IPS-18a (cell line): ENCODE data around the gene RERE.
"Not testable (repeated sequence)": the region's sequence is repeated elsewhere in the genome, so short reads cannot be mapped to it uniquely, and the experiment has no call there.

ENCODE experiments used
- H3K27ac ChIP-seq: one replicate; pipeline ENCODE4 v1.5.1; 2013; ENCODE audit warnings: low read length
- H3K27me3 ChIP-seq: one replicate; pipeline ENCODE4 v1.6.1; 2013; ENCODE audit warnings: mild to moderate bottlenecking, low read length; ENCODE audit not compliant: control insufficient read depth, insufficient read depth
- H3K36me3 ChIP-seq: one replicate; pipeline ENCODE4 v1.6.1; 2013; ENCODE audit warnings: low read depth, low read length; ENCODE audit not compliant: control insufficient read depth
- H3K4me1 ChIP-seq: one replicate; pipeline ENCODE4 v1.6.1; 2013; ENCODE audit warnings: low read depth, low read length; ENCODE audit not compliant: control insufficient read depth
- H3K4me3 ChIP-seq: one replicate; pipeline ENCODE4 v1.5.1; 2013; ENCODE audit warnings: low read length
- H3K9ac ChIP-seq: one replicate; pipeline ENCODE4 v1.6.1; 2013; ENCODE audit warnings: mild to moderate bottlenecking, low read length, moderate library complexity
- H3K9me3 ChIP-seq: one replicate; pipeline ENCODE4 v1.6.1; 2013; ENCODE audit warnings: low read depth, low read length; ENCODE audit not compliant: control insufficient read depth

Gene RERE

DNA sequence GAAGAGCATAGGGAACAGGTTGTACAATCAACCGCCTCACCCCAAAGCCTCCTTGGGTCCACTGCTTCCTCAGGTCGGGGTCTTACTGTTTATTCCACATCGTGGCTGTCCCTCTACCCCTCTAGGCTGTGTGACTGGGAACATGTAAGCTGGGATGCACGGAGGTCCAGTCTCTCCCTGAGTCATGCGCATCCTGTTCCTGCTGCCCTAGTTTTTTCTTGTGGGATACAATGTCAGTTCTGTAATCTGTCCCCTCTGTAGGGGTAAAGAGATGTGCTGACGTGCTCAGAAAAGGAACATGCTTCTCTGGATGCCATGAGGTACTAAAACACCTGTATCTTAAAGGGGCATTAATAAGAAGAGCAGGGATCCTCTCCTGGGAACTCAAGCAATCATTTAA is 433.4 kb downstream of the RERE start:
- no peaks in the 10 kb centered on the region for H3K36me3 ChIP-seq
- no peaks in the 10 kb centered on the region for H3K9me3 ChIP-seq
- no peak overlapping the region for H3K9ac ChIP-seq
- no peak overlapping the region for H3K4me3 ChIP-seq
- no peak overlapping the region for H3K27ac ChIP-seq
- peaks cover 28% of the 10 kb centered on the region for H3K4me1 ChIP-seq
- H3K27me3 ChIP-seq: no peaks in the 10 kb centered on the region

DNA sequence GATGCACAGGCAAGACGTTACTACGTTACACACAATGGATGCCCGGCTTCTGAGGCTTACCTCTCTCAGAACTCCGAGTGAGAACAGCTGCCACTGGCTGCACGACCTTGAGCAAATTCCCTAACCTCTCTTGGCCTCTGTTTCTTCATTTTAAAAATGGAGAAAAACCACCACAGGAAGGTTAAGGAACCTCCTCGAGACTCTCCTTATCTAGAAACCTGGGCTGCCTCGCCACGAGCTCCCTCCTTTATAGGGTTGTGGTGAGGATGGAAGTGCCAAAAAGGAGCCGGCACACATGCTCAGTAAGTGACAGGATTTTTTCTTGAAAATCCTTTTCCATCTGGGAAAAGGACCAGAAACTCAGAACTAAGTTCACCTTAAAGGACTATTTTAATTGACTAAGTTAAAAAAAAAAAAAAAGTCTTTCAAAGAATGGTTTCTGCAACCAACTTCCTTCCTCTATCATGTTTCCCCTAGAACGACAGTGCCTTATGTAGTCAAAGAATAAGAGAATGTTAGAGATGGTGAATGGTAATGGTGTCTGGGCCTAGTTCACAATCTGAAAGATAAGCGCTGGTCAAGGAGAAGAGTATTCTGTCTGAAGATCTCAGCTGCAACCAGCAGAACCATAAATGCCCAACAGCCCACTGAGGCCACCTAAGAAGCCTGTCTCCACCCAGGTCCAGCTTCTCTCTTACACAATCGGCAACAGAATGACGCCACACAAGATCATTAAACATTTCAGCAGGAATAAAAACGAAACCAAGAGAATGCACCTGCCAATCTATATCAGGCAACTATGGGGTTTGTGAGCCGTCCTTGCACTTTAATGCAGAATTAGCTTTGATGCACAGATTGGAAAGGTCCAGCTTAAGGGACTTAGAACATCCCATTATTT is 434.6 kb downstream of the RERE start:
- H3K9ac ChIP-seq: no peak overlapping the region
- no peaks in the 10 kb centered on the region for H3K9me3 ChIP-seq
- H3K4me3 ChIP-seq: no peak overlapping the region
- no peak overlapping the region for H3K27ac ChIP-seq
- no peaks in the 10 kb centered on the region for H3K36me3 ChIP-seq
- H3K27me3 ChIP-seq: no peaks in the 10 kb centered on the region
- peaks cover 28% of the 10 kb centered on the region for H3K4me1 ChIP-seq

DNA sequence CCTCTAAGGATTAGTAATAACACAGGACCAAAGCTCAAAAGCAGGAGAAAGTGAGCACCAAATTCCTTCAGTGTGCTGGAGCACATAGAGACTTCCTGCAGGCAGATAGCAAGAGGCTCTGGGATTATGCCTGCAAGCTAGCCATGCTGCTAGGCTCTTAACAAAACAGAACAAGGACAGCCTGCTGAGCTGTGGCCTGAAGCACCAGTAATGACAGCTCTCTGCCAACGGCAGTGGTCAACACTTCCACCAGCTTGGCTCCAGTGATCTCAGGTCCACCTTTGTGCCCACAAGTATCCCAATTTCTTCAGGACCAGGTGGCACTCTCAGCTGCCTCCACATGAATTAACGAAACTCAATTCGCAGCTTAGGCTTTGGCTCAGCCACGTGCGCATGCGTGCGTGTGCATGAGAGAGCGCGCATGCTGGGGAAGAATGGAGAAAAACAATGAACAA is 435.4 kb downstream of the RERE start:
- no peaks in the 10 kb centered on the region for H3K9me3 ChIP-seq
- H3K36me3 ChIP-seq: no peaks in the 10 kb centered on the region
- peaks cover 28% of the 10 kb centered on the region for H3K4me1 ChIP-seq
- no peaks in the 10 kb centered on the region for H3K27me3 ChIP-seq
- no peak overlapping the region for H3K27ac ChIP-seq
- H3K4me3 ChIP-seq: no peak overlapping the region
- H3K9ac ChIP-seq: no peak overlapping the region

DNA sequence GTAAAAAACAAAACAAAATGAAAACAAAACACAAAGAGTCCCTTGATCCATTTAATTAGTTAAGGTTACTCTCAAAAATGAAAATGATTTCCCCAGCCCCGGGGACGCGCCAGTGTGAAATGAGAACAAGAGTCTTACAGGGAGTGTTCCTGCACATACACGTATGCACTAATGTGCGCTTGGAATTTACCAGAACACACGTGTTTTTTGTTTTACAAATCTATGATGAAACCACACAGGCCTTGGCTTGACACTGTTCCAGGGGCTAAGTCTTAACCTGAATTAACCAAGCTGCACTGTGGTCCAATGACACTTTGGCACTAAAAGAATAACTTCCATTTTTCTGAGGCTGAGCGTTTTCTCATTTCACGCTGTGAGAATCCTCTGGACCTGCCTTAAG is 435.8 kb downstream of the RERE start:
- Histone ChIP-seq H3K4me1 (peaks cover 28% of the 10 kb centered on the region), H3K27ac (no peak overlapping the region), H3K9me3 (no peaks in the 10 kb centered on the region), H3K9ac (no peak overlapping the region), H3K36me3 (no peaks in the 10 kb centered on the region), H3K27me3 (no peaks in the 10 kb centered on the region), H3K4me3 (no peak overlapping the region)

DNA sequence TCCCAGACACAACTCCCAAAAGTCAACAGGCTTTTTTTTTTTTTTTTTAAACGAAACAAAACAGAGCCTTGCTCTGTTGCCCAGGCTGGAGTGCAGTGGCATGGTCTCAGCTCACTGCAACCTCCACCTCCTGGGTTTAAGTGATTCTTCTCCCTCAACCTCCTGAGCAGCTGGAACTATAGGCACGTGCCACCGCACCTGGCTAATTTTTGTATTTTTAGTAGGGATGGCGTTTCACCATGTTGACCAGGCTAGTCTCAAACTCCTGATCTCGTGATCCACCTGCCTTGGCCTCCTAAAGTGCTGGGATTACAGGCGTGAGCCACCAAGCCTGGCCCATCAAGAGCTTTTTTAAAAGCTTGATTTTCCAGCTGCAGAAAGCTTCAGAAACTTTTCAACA is 437.1 kb downstream of the RERE start:
- H3K27ac ChIP-seq, H3K9ac ChIP-seq, H3K27me3 ChIP-seq, H3K36me3 ChIP-seq, H3K4me3 ChIP-seq, H3K9me3 ChIP-seq: not testable (repeated sequence)
- peaks cover 26% of the 10 kb centered on the region for H3K4me1 ChIP-seq

DNA sequence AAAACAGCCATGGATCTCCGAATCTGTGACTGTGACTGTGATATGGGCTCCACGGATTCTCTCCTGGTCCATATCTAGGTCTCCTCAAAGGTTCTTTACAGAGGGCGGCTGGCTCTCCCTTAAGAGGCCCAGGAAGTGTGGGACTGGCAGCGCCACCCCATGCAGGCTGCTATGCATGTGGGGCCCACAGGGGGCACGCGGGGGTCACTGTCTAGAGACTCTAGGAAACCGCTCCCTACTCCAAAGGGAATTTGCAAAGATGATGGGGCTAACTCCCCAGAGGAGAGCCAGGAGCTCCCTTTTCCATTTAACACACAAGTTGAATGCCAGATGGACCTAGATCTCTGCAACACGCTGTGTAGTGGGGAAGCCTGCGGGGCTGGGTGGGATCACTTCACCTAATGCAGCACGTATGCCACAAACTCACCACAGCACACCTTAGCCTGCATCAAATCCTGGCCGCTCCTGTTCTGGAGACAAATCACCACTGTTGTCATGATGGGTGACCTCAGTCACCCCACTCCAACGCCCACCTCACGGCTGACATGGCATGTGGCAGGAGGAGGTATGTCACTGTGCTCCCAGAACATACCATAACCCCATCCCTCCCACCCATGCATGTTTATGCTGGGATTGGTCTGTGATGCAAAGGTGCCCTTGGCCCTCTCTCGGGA is 437.8 kb downstream of the RERE start:
- peaks cover 20% of the 10 kb centered on the region for H3K4me1 ChIP-seq
- no peaks in the 10 kb centered on the region for H3K9me3 ChIP-seq
- no peak overlapping the region for H3K4me3 ChIP-seq
- no peak overlapping the region for H3K9ac ChIP-seq
- H3K27ac ChIP-seq: no peak overlapping the region
- H3K27me3 ChIP-seq: no peaks in the 10 kb centered on the region
- H3K36me3 ChIP-seq: no peaks in the 10 kb centered on the region

DNA sequence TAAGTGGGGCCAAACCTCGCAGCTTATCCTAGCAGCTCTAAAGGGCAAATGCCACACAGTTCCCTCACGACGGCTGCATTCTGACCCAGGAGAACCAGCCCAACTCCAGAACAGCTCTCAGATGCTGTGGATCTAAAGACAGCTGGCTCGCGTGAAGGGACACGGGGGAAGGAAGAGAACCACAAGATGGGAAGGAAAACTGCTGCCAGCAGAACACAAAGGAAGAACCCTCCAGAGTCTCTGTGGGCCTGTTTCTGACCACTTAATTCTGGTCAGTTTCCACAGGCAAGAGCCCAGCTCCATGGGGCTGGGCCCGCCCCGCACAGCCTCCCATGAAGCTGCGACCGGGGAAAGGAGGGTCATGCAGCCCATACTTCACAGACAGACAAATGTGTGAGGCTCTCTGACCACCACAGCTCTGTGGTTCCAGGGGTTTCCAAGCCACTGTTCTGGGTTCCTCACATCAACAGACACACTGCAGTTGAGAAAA is 438.4 kb downstream of the RERE start:
- Histone ChIP-seq H3K4me1 (peaks cover 25% of the 10 kb centered on the region), H3K4me3 (no peak overlapping the region), H3K27ac (no peak overlapping the region), H3K36me3 (no peaks in the 10 kb centered on the region), H3K9me3 (no peaks in the 10 kb centered on the region), H3K9ac (no peak overlapping the region), H3K27me3 (no peaks in the 10 kb centered on the region)

DNA sequence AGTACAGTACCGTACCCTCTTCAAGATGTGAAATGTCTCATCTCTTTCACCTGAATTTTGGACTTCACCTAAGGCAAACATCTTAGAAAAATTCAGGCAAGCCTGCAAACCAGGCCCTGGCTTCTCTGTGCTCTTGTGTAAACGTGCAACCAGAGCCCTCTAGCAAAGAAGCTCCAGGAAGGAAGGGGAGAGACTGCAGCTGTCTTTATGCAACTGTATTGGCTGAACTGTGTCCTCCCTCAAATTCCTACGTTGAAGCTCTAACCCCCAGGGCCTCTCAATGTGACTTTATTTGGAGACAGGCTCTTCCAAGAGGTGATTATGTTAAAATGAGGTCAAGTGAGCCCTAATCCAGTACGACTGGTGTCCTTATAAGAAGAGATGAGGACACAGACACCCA is 439.3 kb downstream of the RERE start:
- Histone ChIP-seq H3K27me3 (no peaks in the 10 kb centered on the region), H3K9ac (no peak overlapping the region), H3K27ac (no peak overlapping the region), H3K4me1 (peaks cover 34% of the 10 kb centered on the region), H3K36me3 (no peaks in the 10 kb centered on the region), H3K9me3 (no peaks in the 10 kb centered on the region), H3K4me3 (no peak overlapping the region)

DNA sequence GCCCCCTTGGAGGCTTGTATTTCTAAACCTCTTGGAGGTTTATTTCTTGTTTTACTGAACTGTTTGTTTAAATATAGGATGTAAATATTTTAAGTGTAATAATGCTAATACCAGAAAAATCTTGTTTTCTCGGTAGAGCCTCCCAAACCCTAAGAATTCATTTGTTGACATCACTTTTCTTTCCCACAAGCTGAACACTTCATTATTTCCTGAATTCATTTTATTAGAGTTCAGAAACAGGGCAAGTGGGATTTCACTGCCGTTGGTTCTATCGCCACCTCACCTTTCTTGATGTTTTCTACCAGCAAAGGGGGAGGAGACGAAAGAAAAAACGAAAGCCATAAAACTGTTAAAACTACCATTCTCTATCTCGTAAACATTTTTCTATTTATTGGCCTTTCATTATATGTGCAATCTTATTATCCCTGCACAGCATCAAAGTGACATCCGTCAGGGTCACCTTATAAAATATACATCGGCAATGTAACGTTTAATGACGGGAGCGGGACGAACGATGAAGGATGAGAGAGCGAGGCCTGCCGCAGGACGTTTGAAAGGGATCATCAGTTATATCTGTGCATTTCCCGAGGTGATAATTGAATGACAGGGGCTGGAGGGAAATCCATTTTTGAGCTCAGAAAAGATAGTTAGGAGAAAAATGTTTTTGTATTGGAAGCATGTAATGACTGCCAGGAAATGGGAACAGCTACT is 440.0 kb downstream of the RERE start:
- H3K4me1 ChIP-seq: peaks cover 36% of the 10 kb centered on the region
- no peak overlapping the region for H3K4me3 ChIP-seq
- no peaks in the 10 kb centered on the region for H3K27me3 ChIP-seq
- H3K27ac ChIP-seq: no peak overlapping the region
- no peaks in the 10 kb centered on the region for H3K36me3 ChIP-seq
- H3K9ac ChIP-seq: no peak overlapping the region
- no peaks in the 10 kb centered on the region for H3K9me3 ChIP-seq

DNA sequence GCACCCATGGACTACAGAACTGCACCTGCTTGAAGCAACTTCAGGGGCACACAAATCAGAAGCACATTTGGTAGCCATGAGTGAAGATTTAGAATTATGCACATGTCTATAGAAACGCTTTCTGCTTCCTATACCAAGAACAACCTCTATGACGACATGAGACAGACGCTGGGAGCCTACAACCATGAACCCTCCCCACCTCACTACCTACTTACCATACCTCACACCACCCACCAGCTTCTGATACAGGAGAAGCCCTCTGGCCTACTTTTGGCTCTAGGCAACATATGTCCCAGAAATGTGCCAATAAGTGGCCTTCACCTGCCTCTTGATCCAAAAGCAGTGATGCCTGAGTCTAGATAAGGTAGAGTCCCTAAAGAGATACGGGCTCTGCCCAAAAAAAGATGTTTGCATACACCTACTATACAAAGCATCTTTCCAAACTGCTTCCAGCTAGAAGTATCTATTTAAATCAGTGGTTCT is 441.0 kb downstream of the RERE start:
- no peak overlapping the region for H3K9ac ChIP-seq
- H3K4me1 ChIP-seq: peaks cover 37% of the 10 kb centered on the region
- no peaks in the 10 kb centered on the region for H3K27me3 ChIP-seq
- H3K9me3 ChIP-seq: no peaks in the 10 kb centered on the region
- H3K4me3 ChIP-seq: no peak overlapping the region
- no peak overlapping the region for H3K27ac ChIP-seq
- no peaks in the 10 kb centered on the region for H3K36me3 ChIP-seq

DNA sequence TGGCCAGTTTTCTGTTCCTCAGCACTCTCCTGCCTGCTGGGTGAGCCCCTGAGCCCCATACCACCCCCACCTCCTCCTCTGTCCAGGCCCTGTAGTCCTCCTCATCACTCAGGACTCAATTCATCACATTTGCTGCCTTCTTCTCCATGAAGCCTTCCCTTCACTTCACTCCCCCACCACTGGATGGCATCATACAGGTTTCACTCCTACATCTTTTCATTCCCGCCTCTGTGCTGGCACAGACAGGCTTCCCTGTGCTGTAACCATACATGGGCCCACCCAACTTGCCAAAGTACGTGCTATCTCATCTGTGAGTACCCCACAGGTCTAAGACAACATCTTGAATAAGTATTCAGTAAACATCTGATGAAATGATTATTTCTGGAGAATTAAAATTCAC is 442.6 kb downstream of the RERE start:
- H3K4me1 ChIP-seq: peaks cover 49% of the 10 kb centered on the region
- H3K27ac ChIP-seq: no peak overlapping the region
- no peak overlapping the region for H3K9ac ChIP-seq
- no peaks in the 10 kb centered on the region for H3K27me3 ChIP-seq
- no peaks in the 10 kb centered on the region for H3K36me3 ChIP-seq
- no peaks in the 10 kb centered on the region for H3K9me3 ChIP-seq
- no peak overlapping the region for H3K4me3 ChIP-seq
